Measurements from ENCODE around the gene MPL. TPM values are rescaled to one million over a fixed set of nuclear protein-coding genes. Genes with fewer than 3 reads are reported as not detected.

Gene MPL
- total RNA-seq, 1 experiment from 2014 or later = not detected

GRCh38 chr1:43298055-43298454 is 39.6 kb upstream of the MPL start:
- H3K27me3 ChIP-seq (ENCODE audit: insufficient read depth, low read length) = no peaks in the 10 kb centered on the region
- H3K4me1 ChIP-seq (ENCODE audit: control insufficient read depth in 1 of 2, insufficient read depth in 2 of 2, low read length in 2 of 2) = peaks cover 8 to 19% of the 10 kb centered on the region in 2 experiments; a peak in 3 of 4 replicates
- no peak overlapping the region for H3K4me3 ChIP-seq (replicated peaks in 1 of 2; ENCODE audit: low read depth in 1 of 2, low read length in 2 of 2)
- H3K79me2 ChIP-seq (ENCODE audit: insufficient read depth, low read length) = no peaks in the 10 kb centered on the region
- intact Hi-C loops (cut with micrococcal nuclease) = no loop called here
- DNase-seq (ENCODE audit: low read depth, low spot score) (no peak), ATAC-seq (no peak)
- no peaks in the 10 kb centered on the region for H3K9me2 ChIP-seq (ENCODE audit: insufficient read depth)
- no peak overlapping the region for H3K4me2 ChIP-seq (ENCODE audit: low read length)
- ChIA-PET RAD21 (ENCODE audit: low non-redundant PET in 1 of 2, low total read pairs in 2 of 2, uncharacterized antibody in 2 of 2, unreplicated experiment in 2 of 2) (no interaction called here), POLR2A (no interaction called here), CTCF (no interaction called here)
- TF ChIP-seq POLR2AphosphoS5 (IDR thresholded peaks at IDR 0.05; ENCODE audit: low read depth, low read length) (no peak), SP1 (IDR thresholded peaks at IDR 0.05; ENCODE audit: low read depth) (no peak), ZFX (IDR thresholded peaks at IDR 0.05) (no peak), SRF (IDR thresholded peaks at IDR 0.05; ENCODE audit: low read depth) (no peak), ELF1 (IDR thresholded peaks at IDR 0.05; ENCODE audit: borderline replicate concordance, low read depth) (no peak), SIN3A (IDR thresholded peaks at IDR 0.05; ENCODE audit: low read depth) (no peak), POLR2A (IDR thresholded peaks at IDR 0.05; ENCODE audit: borderline replicate concordance, extremely low read depth, insufficient read depth, insufficient read length) (no peak), RAD21 (IDR thresholded peaks at IDR 0.05; ENCODE audit: low read depth) (no peak), TCF7L2 (IDR thresholded peaks at IDR 0.05; ENCODE audit: borderline replicate concordance, extremely low read depth, insufficient read depth, insufficient read length) (no peak), ATF3 (IDR thresholded peaks at IDR 0.05) (no peak), MAX (IDR thresholded peaks at IDR 0.05) (no peak), JUND (IDR thresholded peaks at IDR 0.05) (no peak), EGR1 (IDR thresholded peaks at IDR 0.05; ENCODE audit: low read depth) (no peak), ZNF274 (IDR thresholded peaks at IDR 0.05; ENCODE audit: low read depth, low read length) (no peak), EZH2phosphoT487 (IDR thresholded peaks at IDR 0.05; ENCODE audit: borderline replicate concordance) (no peak), ZBTB33 (IDR thresholded peaks at IDR 0.05; ENCODE audit: extremely low read depth, insufficient replicate concordance, low read length) (no peak), CEBPB (IDR thresholded peaks at IDR 0.05; ENCODE audit: low read depth) (no peak)
- TF ChIP-seq, protein P1, sequence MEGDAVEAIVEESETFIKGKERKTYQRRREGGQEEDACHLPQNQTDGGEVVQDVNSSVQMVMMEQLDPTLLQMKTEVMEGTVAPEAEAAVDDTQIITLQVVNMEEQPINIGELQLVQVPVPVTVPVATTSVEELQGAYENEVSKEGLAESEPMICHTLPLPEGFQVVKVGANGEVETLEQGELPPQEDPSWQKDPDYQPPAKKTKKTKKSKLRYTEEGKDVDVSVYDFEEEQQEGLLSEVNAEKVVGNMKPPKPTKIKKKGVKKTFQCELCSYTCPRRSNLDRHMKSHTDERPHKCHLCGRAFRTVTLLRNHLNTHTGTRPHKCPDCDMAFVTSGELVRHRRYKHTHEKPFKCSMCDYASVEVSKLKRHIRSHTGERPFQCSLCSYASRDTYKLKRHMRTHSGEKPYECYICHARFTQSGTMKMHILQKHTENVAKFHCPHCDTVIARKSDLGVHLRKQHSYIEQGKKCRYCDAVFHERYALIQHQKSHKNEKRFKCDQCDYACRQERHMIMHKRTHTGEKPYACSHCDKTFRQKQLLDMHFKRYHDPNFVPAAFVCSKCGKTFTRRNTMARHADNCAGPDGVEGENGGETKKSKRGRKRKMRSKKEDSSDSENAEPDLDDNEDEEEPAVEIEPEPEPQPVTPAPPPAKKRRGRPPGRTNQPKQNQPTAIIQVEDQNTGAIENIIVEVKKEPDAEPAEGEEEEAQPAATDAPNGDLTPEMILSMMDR (IDR thresholded peaks at IDR 0.05 in 2 of 3, conservative IDR thresholded peaks at IDR 0.05 in 1 of 3; ENCODE audit: borderline replicate concordance in 1 of 3, insufficient read depth in 1 of 3, low read depth in 2 of 3, low read length in 2 of 3) = no peak
- TF ChIP-seq, protein P2, sequence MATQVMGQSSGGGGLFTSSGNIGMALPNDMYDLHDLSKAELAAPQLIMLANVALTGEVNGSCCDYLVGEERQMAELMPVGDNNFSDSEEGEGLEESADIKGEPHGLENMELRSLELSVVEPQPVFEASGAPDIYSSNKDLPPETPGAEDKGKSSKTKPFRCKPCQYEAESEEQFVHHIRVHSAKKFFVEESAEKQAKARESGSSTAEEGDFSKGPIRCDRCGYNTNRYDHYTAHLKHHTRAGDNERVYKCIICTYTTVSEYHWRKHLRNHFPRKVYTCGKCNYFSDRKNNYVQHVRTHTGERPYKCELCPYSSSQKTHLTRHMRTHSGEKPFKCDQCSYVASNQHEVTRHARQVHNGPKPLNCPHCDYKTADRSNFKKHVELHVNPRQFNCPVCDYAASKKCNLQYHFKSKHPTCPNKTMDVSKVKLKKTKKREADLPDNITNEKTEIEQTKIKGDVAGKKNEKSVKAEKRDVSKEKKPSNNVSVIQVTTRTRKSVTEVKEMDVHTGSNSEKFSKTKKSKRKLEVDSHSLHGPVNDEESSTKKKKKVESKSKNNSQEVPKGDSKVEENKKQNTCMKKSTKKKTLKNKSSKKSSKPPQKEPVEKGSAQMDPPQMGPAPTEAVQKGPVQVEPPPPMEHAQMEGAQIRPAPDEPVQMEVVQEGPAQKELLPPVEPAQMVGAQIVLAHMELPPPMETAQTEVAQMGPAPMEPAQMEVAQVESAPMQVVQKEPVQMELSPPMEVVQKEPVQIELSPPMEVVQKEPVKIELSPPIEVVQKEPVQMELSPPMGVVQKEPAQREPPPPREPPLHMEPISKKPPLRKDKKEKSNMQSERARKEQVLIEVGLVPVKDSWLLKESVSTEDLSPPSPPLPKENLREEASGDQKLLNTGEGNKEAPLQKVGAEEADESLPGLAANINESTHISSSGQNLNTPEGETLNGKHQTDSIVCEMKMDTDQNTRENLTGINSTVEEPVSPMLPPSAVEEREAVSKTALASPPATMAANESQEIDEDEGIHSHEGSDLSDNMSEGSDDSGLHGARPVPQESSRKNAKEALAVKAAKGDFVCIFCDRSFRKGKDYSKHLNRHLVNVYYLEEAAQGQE (IDR thresholded peaks at IDR 0.05; ENCODE audit: low read depth) = no peak
- H2AFZ ChIP-seq (ENCODE audit: low read depth, low read length, poor library complexity, severe bottlenecking) = no peak overlapping the region
- H3K9me3 ChIP-seq (ENCODE audit: control insufficient read depth in 1 of 2, insufficient read depth in 1 of 2, low read depth in 1 of 2, low read length in 2 of 2) = no peaks in the 10 kb centered on the region
- H3K9ac ChIP-seq (ENCODE audit: low read length) = no peak overlapping the region
- no peak overlapping the region for H3K27ac ChIP-seq (ENCODE audit: low read depth, low read length)
- H4K20me1 ChIP-seq (ENCODE audit: insufficient read depth) = no peaks in the 10 kb centered on the region
- no peaks in the 10 kb centered on the region for H3K36me3 ChIP-seq (ENCODE audit: control insufficient read depth in 1 of 2, insufficient read depth in 2 of 2, low read length in 2 of 2)
- no TSS peak for BruUV-seq (replicated peaks)
